GM18909 (cell line): ENCODE measurements around the gene NCS1.

Experiments used
- ATAC-seq: cut with Tn5 transposase; IDR thresholded peaks from one replicate; pipeline ENCODE4 v1.9.1; 2021; ENCODE audit warnings: mild to moderate bottlenecking; ENCODE audit not compliant: unreplicated experiment, poor library complexity

The NCS1 gene

GRCh38 chr9:130145658-130146057 lies 26.5 kb upstream of the NCS1 start:
- no peak for ATAC-seq

GRCh38 chr9:130147198-130147597 lies 25.0 kb upstream of the NCS1 start:
- no peak for ATAC-seq

GRCh38 chr9:130147910-130148309 lies 24.3 kb upstream of the NCS1 start:
- ATAC-seq: no peak

- no peak for ATAC-seq
These were observed 23.2 kb upstream of the NCS1 start for GRCh38 chr9:130149031-130149430.

GRCh38 chr9:130149654-130150286 lies 22.4 kb upstream of the NCS1 start:
- no peak for ATAC-seq

GRCh38 chr9:130150779-130151382 lies 21.3 kb upstream of the NCS1 start:
- ATAC-seq: no peak

- no peak for ATAC-seq
These were observed 17.4 kb upstream of the NCS1 start for GRCh38 chr9:130154816-130155215.

GRCh38 chr9:130155647-130156046 lies 16.6 kb upstream of the NCS1 start:
- no peak for ATAC-seq

- no peak for ATAC-seq
These were observed 15.5 kb upstream of the NCS1 start for GRCh38 chr9:130156672-130157071.

GRCh38 chr9:130157079-130157478 lies 15.1 kb upstream of the NCS1 start:
- ATAC-seq: no peak

GRCh38 chr9:130158001-130158400 lies 14.2 kb upstream of the NCS1 start:
- no peak for ATAC-seq

GRCh38 chr9:130159057-130159456 lies 13.1 kb upstream of the NCS1 start:
- no peak for ATAC-seq

GRCh38 chr9:130159915-130160670 lies 12.1 kb upstream of the NCS1 start:
- ATAC-seq: no peak

GRCh38 chr9:130160862-130161470 lies 11.2 kb upstream of the NCS1 start:
- ATAC-seq: no peak

GRCh38 chr9:130165579-130165978 lies 6.6 kb upstream of the NCS1 start:
- no peak for ATAC-seq

- ATAC-seq: no peak
These were observed 5.8 kb upstream of the NCS1 start for GRCh38 chr9:130166399-130166798.

- ATAC-seq: no peak
These were observed 4.3 kb upstream of the NCS1 start for GRCh38 chr9:130167927-130168326.

- no peak for ATAC-seq
These were observed 717 bp upstream of the NCS1 start for GRCh38 chr9:130171226-130172148.

- ATAC-seq: no peak
These were observed 858 bp downstream of the NCS1 start for GRCh38 chr9:130172858-130173665.

- ATAC-seq: no peak
These were observed 1.4 kb downstream of the NCS1 start for GRCh38 chr9:130173666-130173983.
